GM21723 (cell line): ENCODE data around the gene RASSF4.

ENCODE experiments used
- ATAC-seq: cut with Tn5 transposase; IDR thresholded peaks from one replicate; pipeline ENCODE4 v1.9.1; 2021; ENCODE audit warnings: mild to moderate bottlenecking, moderate library complexity; ENCODE audit not compliant: unreplicated experiment

Gene RASSF4

DNA sequence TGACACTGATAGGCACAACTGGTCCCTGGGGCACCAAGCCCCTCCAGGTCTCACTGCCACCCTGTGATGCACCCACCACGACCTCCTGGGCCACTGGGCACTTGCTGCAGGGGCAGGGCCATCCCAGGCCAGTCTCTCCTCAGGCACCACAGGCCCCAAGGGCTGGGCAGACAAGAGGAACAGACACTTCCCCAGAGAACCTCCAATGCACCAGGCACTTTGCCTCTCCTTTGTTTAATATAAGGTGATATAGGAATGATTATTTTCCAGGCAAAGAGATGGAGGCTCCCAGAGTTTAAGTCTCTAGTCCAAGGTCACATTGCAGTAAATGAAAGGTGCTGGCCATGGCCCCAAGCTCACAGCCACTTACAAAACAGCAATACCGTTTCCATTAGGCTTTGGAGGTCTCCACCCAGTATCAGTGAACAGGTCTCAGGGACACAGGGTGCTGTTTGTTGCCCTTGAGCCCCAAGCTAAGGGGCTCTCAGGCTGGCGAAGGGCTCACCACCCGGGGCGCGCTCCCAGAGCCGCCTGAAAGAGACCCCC lies 14.6 kb downstream of the RASSF4 start:
- ATAC-seq, result peak; percentile 0

DNA sequence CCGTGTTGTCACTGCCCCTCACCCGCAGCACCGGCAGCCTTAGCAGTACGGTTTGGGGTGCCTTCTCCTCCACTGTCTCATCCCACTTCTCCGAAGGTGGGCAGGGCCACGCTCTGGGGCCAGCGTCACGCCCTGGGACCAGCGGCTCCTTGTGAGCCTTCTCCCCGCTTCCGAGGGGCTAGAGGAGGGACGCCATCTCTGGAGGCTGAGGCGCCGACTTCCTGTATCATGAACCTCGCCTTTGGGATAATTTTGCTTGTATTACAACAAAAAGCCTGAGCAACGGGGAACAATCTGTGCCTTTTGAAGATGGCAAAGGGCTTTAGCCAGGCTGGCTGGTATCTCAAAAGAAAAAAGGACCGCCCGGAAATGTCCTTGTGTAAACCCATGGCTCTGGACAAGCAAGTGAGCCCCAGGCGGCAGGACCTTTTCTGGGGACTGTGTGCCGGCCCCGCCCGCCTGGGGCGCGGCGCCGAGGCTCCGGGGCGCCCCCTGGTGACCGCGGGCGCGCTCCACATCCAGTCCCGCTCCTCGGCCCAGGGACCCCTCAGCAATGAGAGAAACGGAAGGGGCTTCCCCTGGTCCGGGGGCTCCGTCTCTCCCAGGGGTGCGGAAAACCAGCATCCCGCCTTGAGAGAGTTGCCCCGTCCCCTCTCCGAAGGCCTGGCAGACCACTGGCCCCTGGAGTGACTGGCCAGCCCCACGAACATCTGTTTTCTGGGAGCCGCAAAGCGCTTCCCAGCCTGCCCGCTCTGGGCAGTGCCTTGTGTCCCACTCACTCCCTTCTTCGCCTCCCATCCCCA lies 15.2 kb downstream of the RASSF4 start:
- peak; percentile 68 for ATAC-seq

DNA sequence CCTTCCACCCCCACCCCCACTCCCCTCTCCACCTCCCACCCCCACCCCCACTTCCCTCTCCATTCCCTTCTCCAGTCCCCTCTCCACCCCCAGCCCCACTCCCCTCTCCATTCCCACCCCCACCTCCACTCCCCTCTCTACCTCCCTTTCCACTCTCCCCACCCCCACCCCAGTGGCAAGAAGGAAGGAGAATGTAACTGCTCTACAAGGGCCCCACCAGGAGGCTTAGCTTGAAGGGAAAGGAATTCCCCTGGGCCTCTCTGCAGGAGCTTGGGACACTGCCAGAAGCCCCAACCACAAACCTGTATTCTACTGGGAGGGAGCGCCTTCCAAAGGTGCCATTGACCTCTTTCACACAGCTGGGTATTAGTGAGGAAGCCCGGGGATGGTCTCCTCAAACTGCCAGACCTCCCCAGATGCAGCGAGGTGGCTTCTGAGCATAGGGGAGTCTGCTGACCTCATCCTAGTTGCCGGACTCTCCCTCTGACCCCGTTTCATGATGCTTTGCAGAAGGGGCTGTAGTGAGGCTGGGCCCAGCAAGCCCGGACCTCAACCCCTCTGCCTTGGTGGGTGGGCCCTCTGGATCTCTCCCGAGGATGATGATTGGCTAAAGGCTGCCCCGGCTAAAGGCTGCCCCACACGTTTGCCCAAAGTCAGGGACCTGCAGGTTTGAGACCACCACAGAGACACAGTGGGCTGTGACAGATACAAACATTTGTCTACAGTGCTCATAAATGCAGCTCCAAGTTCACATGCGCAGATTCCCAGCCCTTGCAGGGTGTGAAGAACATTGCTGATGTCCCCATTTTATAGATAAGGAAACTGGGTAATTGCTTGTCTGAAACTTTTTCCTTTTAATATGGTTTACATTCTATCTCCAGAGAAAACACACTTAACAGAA lies 16.1 kb downstream of the RASSF4 start:
- no peak for ATAC-seq

DNA sequence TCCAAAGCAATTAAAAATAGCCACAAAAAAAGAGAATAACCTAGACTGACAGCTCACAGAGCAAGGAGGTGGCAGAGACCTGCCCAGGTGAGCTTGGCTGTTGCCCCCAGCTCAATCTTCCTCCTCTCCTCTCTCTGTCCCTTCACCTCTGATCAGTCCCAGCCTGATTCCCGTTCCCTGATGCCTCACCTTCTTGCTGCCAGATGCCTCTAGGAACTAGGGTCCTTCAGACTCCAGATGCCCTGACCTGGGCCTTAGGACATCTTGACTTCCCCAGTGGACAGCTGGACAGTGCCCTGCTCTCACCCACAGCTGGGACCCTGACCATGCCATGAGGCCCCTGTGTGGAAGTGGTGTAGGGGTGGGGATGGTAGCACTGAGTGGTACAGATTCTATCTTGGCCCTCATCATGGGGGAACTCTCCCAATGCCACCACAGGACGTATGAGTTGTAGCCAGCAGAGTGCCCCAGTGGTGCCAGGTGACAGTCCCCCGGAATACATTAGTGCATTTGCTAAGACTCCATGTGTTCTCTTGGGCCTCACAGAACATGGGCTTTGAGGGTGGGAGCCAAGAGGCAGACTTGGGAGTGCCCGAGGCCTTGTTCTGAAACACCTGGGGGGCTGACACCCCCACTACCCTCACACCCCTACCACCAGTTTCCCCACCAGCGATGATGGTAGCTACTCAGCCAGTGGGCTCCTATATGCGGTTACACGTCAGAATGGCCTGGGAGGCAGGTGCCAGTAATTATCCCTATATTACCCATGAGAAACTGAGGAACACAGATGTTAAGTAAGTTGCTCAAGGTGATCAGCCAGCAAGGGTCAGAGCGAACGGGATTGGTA lies 17.0 kb downstream of the RASSF4 start:
- ATAC-seq, result no peak

DNA sequence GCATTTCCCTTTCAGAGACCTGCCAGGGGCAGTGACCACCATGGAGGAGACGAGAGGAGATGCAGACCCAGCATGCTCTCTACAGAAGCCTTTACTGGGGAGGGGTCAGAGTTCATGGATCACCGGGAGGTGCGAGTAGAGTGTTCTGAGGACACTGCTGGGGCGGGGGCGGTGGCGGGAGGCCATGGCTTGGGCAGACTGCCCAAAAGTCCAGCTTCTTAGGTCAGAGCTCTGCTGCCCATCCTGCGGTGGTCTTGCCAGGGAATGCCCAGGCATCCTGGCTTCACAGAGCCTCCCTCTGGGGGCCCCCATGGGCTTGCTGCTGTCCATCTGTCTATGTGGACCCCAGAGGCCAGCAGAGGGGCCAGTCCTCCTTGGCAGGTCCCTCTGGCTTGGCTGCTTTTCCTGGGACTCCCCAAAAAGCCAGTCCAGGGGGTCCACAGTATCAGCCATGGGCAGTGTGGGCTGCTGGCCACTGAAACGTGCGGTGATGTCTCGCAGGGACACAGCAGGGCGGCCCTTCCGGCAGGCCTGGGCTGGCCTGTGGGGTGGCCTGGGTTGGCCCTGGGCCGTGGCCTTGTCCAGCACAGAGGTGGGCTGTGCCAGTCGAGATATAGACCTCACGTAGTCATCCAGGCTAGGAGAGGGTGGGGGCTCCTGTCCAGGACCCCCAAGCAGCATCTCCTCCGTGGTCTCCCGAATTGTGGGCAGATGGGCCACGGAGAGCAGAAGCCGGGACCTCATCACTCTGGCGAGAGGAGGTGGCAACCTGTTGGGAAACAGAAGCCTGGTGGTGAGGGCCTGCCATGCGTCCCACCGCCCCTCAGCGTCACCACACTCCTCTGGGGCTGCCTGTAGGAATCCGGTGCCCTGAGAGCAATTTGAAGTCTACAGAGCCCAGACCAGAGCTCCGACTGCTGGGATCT lies 17.9 kb downstream of the RASSF4 start:
- no peak for ATAC-seq

DNA sequence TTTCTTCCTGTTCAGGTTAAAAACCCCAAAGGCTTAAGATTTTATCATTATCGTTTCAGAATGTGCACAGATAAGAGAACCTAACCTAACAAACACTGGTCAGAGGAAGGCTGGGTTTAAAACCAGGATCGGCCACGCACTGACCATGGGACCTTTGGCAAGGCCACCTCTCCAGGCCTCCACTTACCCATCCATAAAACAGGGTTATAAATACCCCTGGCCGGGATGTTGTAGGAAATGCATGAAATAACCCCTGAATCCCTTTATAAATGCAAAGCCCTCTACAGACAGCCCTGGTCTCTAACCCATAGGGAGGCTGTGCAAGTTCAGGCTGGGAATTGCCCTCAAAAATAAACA lies 18.6 kb downstream of the RASSF4 start:
- ATAC-seq, result no peak

DNA sequence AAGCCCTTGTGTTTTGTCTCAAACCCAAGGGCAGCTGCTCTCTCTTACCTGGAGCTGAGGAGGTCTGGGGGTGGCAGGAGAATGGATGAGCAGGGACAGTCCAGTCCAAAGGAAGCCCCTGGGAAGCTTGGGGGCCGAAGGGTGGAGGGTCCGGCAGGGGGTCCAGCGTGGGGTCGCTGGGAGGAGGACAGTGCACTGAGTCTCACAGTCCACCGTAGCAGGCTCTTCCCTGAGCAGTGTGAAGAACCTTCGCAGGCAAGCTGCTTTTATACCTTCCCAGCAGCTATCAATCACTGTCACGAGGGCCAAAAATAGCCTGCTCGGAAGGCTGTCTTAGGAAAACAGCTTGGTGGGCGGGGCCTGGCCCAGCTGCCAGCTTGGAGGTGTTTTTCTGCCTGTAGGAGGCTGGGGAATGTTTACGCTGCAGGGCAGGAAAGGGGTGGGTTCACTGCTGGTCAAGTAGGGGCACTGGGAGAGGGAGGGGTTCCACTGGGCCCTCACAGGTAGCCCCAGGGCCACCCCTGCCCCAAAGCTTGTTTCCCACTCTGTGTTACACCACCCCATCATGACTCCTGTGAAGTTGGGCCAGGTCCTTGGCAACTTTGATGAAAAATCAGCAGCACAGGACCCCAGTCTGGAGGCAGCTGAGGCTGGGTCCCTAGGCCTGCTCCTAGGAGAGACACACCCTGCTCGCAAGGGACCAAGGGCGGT lies 19.1 kb downstream of the RASSF4 start, which contains the start of gene DEPP1:
TSS of gene DEPP1 (minus strand) at position 240 of the 711 bp plus-strand sequence. CDS start 779 bp downstream, outside the sequence.
- peak; percentile 28 for ATAC-seq

DNA sequence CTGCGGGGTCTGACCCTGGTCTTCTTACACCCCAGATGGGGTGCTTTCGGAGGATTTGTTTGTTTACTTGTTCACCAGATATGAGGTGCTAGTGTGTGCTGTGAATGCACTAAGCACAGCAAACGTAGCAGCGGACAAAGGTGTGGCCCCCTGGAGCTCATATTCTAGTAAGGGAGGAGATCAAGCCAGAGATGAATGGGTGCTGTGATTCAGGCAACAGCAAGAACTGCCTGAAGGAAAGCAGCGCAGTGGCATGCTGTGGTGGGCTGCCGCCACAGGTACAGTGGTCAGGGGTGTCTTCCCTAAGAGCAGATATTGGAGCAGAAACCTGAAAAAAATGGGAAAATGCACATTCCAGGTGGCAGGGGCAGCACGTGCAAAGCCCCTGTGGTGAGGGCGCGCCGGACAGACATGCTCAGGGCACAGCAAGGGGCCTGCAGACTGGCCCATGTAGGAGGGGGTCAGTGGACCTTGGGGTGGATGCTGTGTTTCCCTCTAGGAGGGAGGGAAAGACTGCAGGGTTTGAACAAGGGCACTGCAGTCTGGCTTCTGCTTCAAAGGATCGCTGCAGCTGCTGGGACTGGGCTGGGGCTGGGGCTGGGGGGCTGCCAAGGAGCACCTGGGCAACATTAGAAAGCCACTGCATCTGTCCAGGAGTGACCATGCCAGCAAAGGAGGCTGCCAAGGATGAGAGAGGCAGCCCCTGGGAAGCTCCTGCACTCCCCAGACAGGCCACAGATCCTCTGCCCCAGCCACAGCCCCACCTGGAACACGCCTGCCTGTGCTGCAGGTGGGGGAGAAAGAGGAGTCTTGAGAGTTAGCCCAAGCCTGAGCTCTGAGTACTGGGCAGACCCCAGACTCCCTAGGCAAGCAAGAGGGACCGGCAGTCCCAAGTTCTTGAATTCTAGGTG lies 19.9 kb downstream of the RASSF4 start:
- no peak for ATAC-seq

DNA sequence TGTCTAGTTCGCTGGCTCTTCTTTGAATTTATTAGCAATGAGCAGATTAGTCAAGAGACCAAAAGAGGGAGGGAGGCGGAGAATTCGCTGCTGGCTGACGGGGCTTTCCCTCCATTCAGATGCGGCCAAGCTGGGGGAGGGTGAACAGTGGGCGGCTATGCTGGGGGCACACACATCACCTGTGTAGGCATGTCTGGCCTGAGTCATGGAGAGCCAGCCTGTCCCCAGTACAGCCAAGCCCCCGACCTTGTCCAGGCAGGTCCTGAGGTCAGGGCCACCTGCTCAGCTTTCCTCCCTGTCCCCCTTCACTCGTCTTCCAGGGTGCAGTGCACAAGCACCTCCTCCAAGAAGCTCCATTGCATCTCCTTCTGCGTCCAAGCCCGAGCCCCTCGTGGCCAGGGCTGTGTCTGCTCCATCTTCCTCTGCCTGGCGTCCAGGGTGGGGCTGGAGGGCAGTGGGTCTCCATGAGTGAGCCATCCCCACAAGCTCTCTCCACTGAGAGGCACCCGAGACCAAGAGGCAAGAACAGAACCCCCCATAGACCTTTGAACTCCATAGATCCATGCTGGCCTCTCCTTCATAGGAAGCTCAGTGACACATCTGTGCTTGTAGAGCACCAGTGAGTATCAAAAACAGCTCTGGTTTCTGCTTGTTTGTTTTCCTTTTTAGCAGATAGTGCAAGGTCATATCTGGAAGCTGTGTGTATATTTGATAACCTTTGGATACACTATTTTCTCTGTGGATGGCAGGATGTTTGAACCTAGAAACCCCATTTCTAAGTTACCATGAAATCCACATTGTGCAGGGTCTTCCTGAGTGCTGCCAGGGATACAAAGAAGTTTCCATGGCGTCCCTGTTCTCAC lies 20.9 kb downstream of the RASSF4 start:
- peak; percentile 29 for ATAC-seq

DNA sequence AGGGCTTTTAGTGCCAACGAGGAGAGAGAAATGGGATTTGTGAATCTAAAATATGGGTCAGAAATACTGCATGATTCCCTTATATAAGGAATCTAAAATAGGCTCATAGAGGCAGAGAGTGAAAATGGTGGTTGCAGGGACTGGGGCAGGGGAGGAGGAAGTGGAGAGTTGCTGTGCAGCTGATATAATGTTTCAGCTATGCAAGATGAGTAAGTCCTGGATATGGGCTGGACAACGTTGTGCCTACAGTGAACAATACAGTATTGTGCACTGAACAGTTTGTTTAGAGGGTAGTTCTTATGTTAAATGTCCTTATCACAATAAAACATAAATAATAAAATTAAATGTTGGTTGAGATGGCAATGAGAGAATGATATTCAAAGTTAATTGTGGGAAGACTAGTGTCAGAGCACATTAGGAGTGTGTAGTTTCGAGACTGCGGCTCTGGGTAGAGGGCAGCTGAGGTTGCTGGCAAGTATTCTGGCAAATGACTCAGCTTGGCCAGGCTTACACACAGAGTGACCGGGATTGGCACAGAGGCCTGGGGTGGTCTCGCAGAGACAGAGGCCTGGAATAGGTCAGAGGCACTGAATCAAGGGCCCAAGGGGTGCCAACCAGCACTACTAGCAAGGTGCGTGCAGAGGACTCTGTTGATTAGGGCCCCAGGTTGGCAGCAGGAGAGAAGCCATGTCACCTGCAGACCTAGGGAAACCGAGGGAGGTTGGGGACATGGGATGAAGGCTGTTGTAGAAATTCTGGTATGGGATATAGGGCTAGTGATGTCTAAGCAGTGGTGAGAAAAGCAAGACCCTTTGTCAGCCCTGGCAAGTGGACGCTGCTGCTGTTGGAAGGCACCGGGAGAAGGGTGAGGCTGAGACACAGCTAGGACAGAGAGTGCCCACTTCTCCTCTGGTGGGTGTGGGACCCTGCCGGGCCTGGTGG lies 21.8 kb downstream of the RASSF4 start:
- ATAC-seq, result peak; percentile 54

DNA sequence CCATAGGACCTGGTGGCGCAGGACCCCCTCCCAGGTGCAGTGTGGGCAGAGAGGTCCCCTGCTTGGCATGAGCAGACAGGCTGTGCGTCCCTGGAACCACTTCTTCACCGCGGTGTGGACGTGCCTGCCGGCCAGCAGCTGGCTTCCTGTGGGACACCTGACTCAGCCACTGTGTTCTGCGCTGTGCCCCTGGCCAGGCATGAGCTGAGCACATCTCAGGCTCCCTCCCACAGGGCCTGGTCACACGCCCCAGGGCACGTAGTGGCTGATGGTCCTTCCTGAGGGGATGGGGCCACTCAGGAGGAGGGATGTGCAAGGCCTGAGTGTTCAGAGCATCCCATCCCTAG lies 22.5 kb downstream of the RASSF4 start:
- ATAC-seq, result no peak

DNA sequence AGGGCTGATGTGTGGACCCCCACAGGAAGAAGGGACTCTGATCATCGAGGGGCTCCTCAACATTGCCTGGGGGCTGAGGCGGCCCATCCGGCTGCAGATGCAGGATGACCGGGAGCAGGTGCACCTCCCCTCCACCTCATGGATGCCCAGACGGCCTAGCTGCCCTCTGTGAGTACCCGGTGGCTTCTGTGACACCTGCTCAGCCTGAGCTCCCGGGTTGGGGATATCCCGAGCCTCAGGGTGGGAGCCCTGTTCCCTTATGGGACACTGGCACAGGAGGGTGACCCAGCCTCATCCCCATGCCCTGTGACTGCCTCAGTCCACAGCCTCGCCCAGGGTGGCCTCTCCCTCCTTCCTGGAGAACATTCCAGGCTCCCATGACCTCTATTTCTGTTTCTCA lies 22.9 kb downstream of the RASSF4 start:
- ATAC-seq, result no peak

DNA sequence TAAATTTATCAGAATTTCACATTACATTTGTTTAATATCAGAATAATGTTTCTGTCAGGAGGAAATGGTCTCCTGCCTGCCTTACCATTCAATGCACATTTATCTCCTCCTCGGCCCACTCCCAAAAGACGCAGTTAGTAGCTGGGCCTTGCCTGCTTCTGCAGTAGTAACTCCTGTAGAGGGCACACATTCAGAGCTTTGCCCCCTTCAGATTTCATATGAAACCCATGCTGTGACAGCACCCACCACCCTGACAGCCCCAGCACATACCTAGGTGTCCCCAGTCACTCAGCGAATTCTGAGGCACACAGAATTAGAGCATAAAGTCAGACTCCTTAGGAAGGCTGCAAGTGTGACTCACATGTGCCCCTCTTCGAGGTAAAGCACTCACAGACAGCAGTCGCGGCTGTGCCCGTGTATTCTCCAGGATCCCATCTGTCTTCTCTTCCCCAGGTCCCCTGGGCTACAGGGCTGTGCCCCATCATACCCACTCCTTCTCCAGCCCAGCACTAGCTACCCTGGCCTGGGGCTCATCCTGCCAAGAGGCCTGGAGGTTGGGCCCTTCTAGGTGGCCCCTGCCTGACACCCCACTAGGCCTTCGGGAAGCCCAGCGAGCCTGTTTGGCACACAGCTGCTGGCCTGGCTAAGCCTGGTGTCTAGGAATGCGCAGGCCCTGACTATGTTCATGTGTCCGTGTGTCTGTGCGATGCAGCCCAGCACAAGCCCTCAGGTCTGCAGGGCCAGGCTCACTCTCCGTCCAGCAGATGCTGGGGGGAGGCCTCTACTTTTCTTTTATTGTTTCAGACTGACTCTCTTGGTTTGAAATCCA lies 23.7 kb downstream of the RASSF4 start:
- ATAC-seq, result no peak

DNA sequence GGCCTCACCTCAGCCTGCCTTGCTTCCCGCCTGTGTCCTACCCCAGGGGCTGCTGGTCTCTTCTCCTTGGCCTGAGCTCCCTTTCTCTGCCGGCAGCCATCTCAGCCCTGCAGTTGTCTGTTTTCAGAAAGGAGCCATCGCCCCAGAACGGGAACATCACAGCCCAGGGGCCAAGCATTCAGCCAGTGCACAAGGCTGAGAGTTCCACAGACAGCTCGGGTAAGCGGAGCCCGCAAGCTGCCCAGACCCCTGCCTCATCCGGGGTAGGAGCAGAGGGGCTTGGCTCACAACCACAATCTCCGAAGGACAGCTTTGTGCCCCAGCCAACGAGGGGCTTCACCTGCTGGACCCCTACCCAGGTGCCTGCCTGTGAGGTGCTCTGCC lies 24.3 kb downstream of the RASSF4 start:
- ATAC-seq, result no peak

DNA sequence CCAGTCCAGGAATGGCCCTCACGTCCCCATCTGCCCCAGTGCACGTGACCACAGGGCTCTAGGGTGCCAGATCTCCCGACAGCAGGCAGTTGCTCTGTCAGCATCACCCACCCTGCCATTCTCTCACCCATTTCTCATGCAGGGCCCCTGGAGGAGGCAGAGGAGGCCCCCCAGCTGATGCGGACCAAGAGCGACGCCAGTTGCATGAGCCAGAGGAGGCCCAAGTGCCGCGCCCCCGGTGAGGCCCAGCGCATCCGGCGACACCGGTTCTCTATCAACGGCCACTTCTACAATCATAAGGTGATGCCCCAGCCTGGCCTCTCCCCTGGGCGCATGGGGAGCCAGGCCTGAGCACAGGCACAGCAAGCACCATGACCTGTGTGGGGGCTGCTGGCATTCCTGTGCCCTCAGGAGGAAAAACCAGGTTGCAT lies 25.1 kb downstream of the RASSF4 start:
- ATAC-seq, result no peak
